CD4-positive, alpha-beta T cell treated with Interleukin-17A for 1 hour (primary cell): Measurements from ENCODE around the gene MEN1.
"Not testable (repeated sequence)": the region's sequence is repeated elsewhere in the genome, so short reads cannot be mapped to it uniquely, and the experiment has no call there.

ENCODE experiments used
- DNase-seq: peaks from one replicate; pipeline ENCODE4 v3.0.0-alpha.2; 2020

The MEN1 gene

GRCh38 chr11:64810271-64810890, at the start of gene MEN1:
Gene MEN1 (minus strand): TSS chr11:64810551. CDS start chr11:64810109, 442 bp downstream.
- peak; percentile 82 for DNase-seq

GRCh38 chr11:64859542-64860414, 49.4 kb upstream of the MEN1 start:
- peak; percentile 81 for DNase-seq

- peak; percentile 71 for DNase-seq
Measured at GRCh38 chr11:64858467-64859263, 48.3 kb upstream of the MEN1 start.

- DNase-seq: no peak
Measured at GRCh38 chr11:64857485-64857884, 47.1 kb upstream of the MEN1 start.

- DNase-seq: no peak
Measured at GRCh38 chr11:64856382-64857227, 46.3 kb upstream of the MEN1 start.

- DNase-seq: no peak
Measured at GRCh38 chr11:64855596-64856304, 45.4 kb upstream of the MEN1 start.

- peak; percentile 45 for DNase-seq
Measured at GRCh38 chr11:64854534-64855502, 44.5 kb upstream of the MEN1 start.

- DNase-seq: no peak
Measured at GRCh38 chr11:64854157-64854533, 43.8 kb upstream of the MEN1 start.

GRCh38 chr11:64853709-64854108, 43.4 kb upstream of the MEN1 start:
- peak; percentile 61 for DNase-seq

- peak; percentile 50 for DNase-seq
Measured at GRCh38 chr11:64852804-64853509, 42.6 kb upstream of the MEN1 start.

- no peak for DNase-seq
Measured at GRCh38 chr11:64851831-64852351, 41.5 kb upstream of the MEN1 start.

GRCh38 chr11:64850979-64851567, 40.7 kb upstream of the MEN1 start:
- peak; percentile 76 for DNase-seq

GRCh38 chr11:64849598-64850356, 39.4 kb upstream of the MEN1 start:
- no peak for DNase-seq

GRCh38 chr11:64848826-64849597, 38.7 kb upstream of the MEN1 start:
- peak; percentile 49 for DNase-seq

- DNase-seq: no peak
Measured at GRCh38 chr11:64848214-64848825, 38.0 kb upstream of the MEN1 start.

GRCh38 chr11:64846998-64847666, 36.8 kb upstream of the MEN1 start:
- DNase-seq: peak; percentile 91

- DNase-seq: not testable (repeated sequence)
Measured at GRCh38 chr11:64845776-64846129, 35.4 kb upstream of the MEN1 start.
